DOHH2 (cell line): ENCODE measurements around the gene BCL2A1.
A peak's percentile ranks its signal among the peaks of the same experiment; 100 is the strongest.

Experiments
- H3F3A ChIP-seq: fragments of 200-600 bp; sonication (generic), shearing (Covaris generic); 2 replicates; pipeline ENCODE4 v1.6.0; 2016; ENCODE audit warnings: antibody characterized with exemption, mild to moderate bottlenecking; ENCODE audit not compliant: control insufficient read depth, insufficient read depth
- H3K27ac ChIP-seq: fragments of 200-600 bp; sonication (generic); 2 replicates; pipeline ENCODE4 v1.5.1; 2014; ENCODE audit warnings: low read depth, mild to moderate bottlenecking, low read length, moderate library complexity
- H3K27me3 ChIP-seq: fragments of 200-600 bp; sonication (generic); 2 replicates; pipeline ENCODE4 v1.6.1; 2014; ENCODE audit warnings: mild to moderate bottlenecking, low read length, mixed read lengths; ENCODE audit not compliant: control insufficient read depth
- H3K36me3 ChIP-seq: fragments of 200-600 bp; sonication (generic); 2 replicates; pipeline ENCODE4 v1.6.1; 2014; ENCODE audit warnings: mild to moderate bottlenecking, low read length, moderate library complexity, mixed read lengths; ENCODE audit not compliant: control insufficient read depth
- H3K4me1 ChIP-seq: fragments of 200-600 bp; sonication (generic); 2 replicates; pipeline ENCODE4 v1.6.1; 2014; ENCODE audit warnings: mild to moderate bottlenecking, low read length, mixed read lengths; ENCODE audit not compliant: control insufficient read depth
- H3K4me2 ChIP-seq: fragments of 200-600 bp; sonication (generic); 2 replicates; pipeline ENCODE4 v1.6.0; 2014; ENCODE audit warnings: mild to moderate bottlenecking, low read length, moderate library complexity
- H3K4me3 ChIP-seq: fragments of 200-600 bp; sonication (generic); 2 replicates; pipeline ENCODE4 v1.5.1; 2014; ENCODE audit warnings: mild to moderate bottlenecking, low read length, mixed read lengths
- H3K79me2 ChIP-seq: fragments of 200-600 bp; sonication (generic); 2 replicates; pipeline ENCODE4 v1.6.1; 2014; ENCODE audit warnings: mild to moderate bottlenecking, low read length, mixed read lengths; ENCODE audit not compliant: control insufficient read depth
- H3K9me2 ChIP-seq: fragments of 200-600 bp; sonication (generic); replicated peaks from 2 replicates; pipeline ENCODE4 v1.6.1; 2014; ENCODE audit warnings: mild to moderate bottlenecking, low read length, mixed read lengths; ENCODE audit not compliant: control insufficient read depth
- H3K9me3 ChIP-seq: fragments of 200-600 bp; sonication (generic); 2 replicates; pipeline ENCODE4 v1.6.1; 2014; ENCODE audit warnings: antibody characterized with exemption, low read length, mixed read lengths; ENCODE audit not compliant: control insufficient read depth, insufficient read depth
- H4K20me1 ChIP-seq: fragments of 200-600 bp; sonication (generic); 2 replicates; pipeline ENCODE4 v1.6.0; 2014; ENCODE audit warnings: low read depth, mild to moderate bottlenecking, antibody characterized with exemption, low read length, moderate library complexity; ENCODE audit not compliant: control insufficient read depth, insufficient read depth
- EZH2phosphoT487 ChIP-seq: fragments of 200-600 bp; sonication (generic); IDR thresholded peaks from 2 replicates; pipeline ENCODE4 v1.6.1; 2017; ENCODE audit warnings: borderline replicate concordance, mild to moderate bottlenecking, antibody characterized with exemption, low read length, moderate library complexity, mixed read lengths
- TF ChIP-seq, protein P1 (sequence below): fragments of 200-600 bp; sonication (generic); IDR thresholded peaks from one replicate; pipeline ENCODE4 v1.5.1; 2014; ENCODE audit warnings: antibody characterized with exemption, mild to moderate bottlenecking, low read depth, low read length; ENCODE audit not compliant: poor library complexity, severe bottlenecking

The BCL2A1 gene

DNA sequence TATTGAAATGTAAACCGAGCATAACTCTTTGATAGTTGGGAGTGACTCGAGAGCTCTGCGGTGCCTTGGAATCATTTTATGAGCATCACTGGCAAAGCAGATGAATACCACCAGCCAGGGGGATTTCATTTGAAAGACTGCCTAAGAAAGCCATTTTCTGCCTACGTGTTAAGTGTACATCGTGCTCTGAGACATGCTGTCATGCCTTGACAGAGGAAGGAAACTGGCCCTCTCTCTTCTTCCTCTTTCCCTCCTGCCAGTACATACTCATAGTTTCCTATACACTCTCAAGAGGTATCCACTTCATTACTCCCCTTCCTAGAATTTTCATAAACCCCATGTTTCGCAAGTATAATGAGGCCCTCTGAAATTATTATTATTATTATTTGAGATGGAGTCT, 8.8 kb downstream of the BCL2A1 start:
- no peaks in the 10 kb centered on the region for H3K9me3 ChIP-seq
- no peaks in the 10 kb centered on the region for H3K27me3 ChIP-seq
- peaks cover 10% of the 10 kb centered on the region for H3F3A ChIP-seq
- H4K20me1 ChIP-seq, result no peaks in the 10 kb centered on the region
- H3K9me2 ChIP-seq, result no peaks in the 10 kb centered on the region
- no peaks in the 10 kb centered on the region for H3K36me3 ChIP-seq
- TF ChIP-seq, protein P1, sequence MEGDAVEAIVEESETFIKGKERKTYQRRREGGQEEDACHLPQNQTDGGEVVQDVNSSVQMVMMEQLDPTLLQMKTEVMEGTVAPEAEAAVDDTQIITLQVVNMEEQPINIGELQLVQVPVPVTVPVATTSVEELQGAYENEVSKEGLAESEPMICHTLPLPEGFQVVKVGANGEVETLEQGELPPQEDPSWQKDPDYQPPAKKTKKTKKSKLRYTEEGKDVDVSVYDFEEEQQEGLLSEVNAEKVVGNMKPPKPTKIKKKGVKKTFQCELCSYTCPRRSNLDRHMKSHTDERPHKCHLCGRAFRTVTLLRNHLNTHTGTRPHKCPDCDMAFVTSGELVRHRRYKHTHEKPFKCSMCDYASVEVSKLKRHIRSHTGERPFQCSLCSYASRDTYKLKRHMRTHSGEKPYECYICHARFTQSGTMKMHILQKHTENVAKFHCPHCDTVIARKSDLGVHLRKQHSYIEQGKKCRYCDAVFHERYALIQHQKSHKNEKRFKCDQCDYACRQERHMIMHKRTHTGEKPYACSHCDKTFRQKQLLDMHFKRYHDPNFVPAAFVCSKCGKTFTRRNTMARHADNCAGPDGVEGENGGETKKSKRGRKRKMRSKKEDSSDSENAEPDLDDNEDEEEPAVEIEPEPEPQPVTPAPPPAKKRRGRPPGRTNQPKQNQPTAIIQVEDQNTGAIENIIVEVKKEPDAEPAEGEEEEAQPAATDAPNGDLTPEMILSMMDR, result no peak
- TF ChIP-seq EZH2phosphoT487, result no peak
- no peaks in the 10 kb centered on the region for H3K79me2 ChIP-seq
- peak overlapping the region; percentile 16; the same call in 1 of the 2 replicates for H3K4me3 ChIP-seq
- peak overlapping the region; percentile 43 for H3K4me2 ChIP-seq
- peaks cover 52% of the 10 kb centered on the region for H3K4me1 ChIP-seq
- H3K27ac ChIP-seq, result no peak overlapping the region

DNA sequence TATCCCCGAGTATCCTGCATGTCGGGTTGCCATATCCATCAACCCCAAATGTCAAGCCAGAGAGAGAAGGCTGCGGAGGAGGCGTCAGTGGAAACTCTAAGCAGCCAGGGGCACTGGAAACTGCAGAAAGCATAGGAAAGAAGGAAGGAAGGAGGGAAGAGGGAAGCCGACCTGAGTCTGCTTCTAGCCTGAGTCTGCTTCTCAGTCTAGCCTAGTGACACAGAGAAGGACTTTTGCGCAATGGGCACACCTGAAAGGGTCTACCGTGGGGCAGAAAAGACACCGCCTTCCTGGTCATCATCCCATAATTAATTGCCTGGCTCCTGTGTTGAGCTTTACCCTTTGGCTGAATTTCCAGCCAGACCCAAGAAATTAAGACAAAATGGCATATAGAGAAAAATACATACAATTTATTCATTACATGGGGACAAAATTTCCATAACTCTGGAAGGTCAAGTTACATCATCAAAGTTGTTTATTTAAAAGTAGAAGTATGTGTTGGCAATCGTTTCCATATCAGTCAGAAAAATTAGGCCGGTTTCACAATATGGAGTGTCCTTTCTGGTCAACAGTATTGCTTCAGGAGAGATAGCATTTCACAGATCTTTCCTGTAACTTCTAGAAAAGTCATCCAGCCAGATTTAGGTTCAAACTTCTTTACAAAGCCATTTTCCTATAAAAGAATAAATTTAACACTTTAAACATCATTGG, 10.3 kb downstream of the BCL2A1 start:
- Histone ChIP-seq H3F3A (peaks cover 10% of the 10 kb centered on the region), H3K36me3 (no peaks in the 10 kb centered on the region), H3K9me2 (no peaks in the 10 kb centered on the region), H3K27me3 (no peaks in the 10 kb centered on the region), H3K79me2 (no peaks in the 10 kb centered on the region), H3K27ac (no peak overlapping the region), H4K20me1 (no peaks in the 10 kb centered on the region), H3K4me3 (no peak overlapping the region), H3K9me3 (no peaks in the 10 kb centered on the region), H3K4me2 (no peak overlapping the region), H3K4me1 (peaks cover 57% of the 10 kb centered on the region)
- no peak for TF ChIP-seq EZH2phosphoT487
- TF ChIP-seq, protein P1, result no peak

DNA sequence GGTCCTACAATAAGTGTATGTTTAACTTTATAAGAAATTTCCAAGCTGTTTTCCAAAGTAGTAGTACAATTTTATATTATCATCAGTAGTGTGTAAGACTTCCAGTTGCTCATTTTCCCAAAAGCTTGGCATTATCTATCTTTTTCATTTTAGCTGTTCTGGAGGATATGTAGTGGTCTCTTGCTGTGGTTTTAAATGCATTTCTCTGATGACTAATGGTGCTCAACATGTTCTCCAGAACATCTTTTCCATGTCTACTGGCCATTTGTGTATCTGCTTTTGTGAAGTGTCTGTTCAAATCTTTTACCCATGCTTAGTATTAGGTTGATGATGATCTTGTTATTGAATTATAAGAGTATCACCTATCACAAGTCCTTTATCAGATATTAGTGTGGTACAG, 13.3 kb downstream of the BCL2A1 start:
- TF ChIP-seq EZH2phosphoT487, result no peak
- TF ChIP-seq, protein P1, result no peak

More for the DNA sequence above, 13.3 kb downstream of the BCL2A1 start:
- no peak overlapping the region for H3K4me3 ChIP-seq
- H3K4me2 ChIP-seq, result no peak overlapping the region
- H3K79me2 ChIP-seq, result no peaks in the 10 kb centered on the region
- no peaks in the 10 kb centered on the region for H3K27me3 ChIP-seq
- no peaks in the 10 kb centered on the region for H3K9me3 ChIP-seq
- no peaks in the 10 kb centered on the region for H4K20me1 ChIP-seq
- H3K36me3 ChIP-seq, result no peaks in the 10 kb centered on the region
- no peak overlapping the region for H3K27ac ChIP-seq
- peaks cover 15% of the 10 kb centered on the region for H3F3A ChIP-seq
- H3K4me1 ChIP-seq, result peaks cover 81% of the 10 kb centered on the region
- H3K9me2 ChIP-seq, result no peaks in the 10 kb centered on the region
